Neutrophil (primary cell): ENCODE results near the gene SLC45A3.

Experiments
- H3K27ac ChIP-seq: fragments of 200-600 bp; sonication (generic); 2 replicates; pipeline ENCODE4 v1.5.1; 2016; ENCODE audit warnings: mild to moderate bottlenecking, moderate library complexity
- H3K27me3 ChIP-seq: fragments of 200-600 bp; sonication (generic); 2 replicates; pipeline ENCODE4 v1.6.0; 2016; ENCODE audit warnings: mild to moderate bottlenecking
- H3K36me3 ChIP-seq: fragments of 200-600 bp; sonication (generic); 2 replicates; pipeline ENCODE4 v1.5.1; 2017
- H3K4me1 ChIP-seq, 2 experiments: fragments of 200-600 bp in 1 of 2; sonication (generic) in 1 of 2; 1 replicate in 1 of 2; 2 replicates in 1 of 2; pipeline versions ENCODE4 v1.5.1 to v1.6.1; 2013 to 2016; ENCODE audit warnings: low read depth in 1 of 2, low read length in 1 of 2, mild to moderate bottlenecking in 1 of 2, moderate library complexity in 1 of 2; ENCODE audit not compliant: control insufficient read depth in 1 of 2, insufficient read depth in 1 of 2
- H3K4me3 ChIP-seq, 2 experiments: fragments of 200-600 bp in 1 of 2; sonication (generic) in 1 of 2; 1 replicate in 1 of 2; 2 replicates in 1 of 2; pipeline ENCODE4 v1.5.1; 2013 to 2016; ENCODE audit warnings: low read depth in 1 of 2, low read length in 1 of 2, mild to moderate bottlenecking in 1 of 2, moderate library complexity in 1 of 2
- H3K9me3 ChIP-seq: fragments of 200-600 bp; sonication (generic); 2 replicates; pipeline ENCODE4 v1.5.1; 2016
- CTCF ChIP-seq: fragments of 200-600 bp; sonication (generic); IDR thresholded peaks from 2 replicates; pipeline ENCODE4 v1.5.1; 2016; ENCODE audit warnings: antibody characterized with exemption

SLC45A3 gene

GRCh38 chr1:205688171-205689080 is 8.1 kb upstream of the SLC45A3 start:
- Histone ChIP-seq H3K9me3 (no peaks in the 10 kb centered on the region), H3K4me3 (no peak overlapping the region), H3K36me3 (no peaks in the 10 kb centered on the region), H3K27me3 (peaks cover 27% of the 10 kb centered on the region), H3K27ac (no peak overlapping the region), H3K4me1 (no peaks in the 10 kb centered on the region)
- no peak for TF ChIP-seq CTCF

GRCh38 chr1:205687242-205687641 is 6.9 kb upstream of the SLC45A3 start:
- peaks cover 21% of the 10 kb centered on the region for H3K27me3 ChIP-seq
- no peaks in the 10 kb centered on the region for H3K4me1 ChIP-seq
- H3K36me3 ChIP-seq, result no peaks in the 10 kb centered on the region
- no peak for TF ChIP-seq CTCF
- H3K9me3 ChIP-seq, result no peaks in the 10 kb centered on the region
- no peak overlapping the region for H3K4me3 ChIP-seq
- no peak overlapping the region for H3K27ac ChIP-seq

GRCh38 chr1:205681364-205681763 is 1.1 kb upstream of the SLC45A3 start:
- Histone ChIP-seq H3K4me1 (peaks cover 8 to 9% of the 10 kb centered on the region in 2 experiments), H3K36me3 (no peaks in the 10 kb centered on the region), H3K4me3 (no peak overlapping the region), H3K27me3 (peaks cover 63% of the 10 kb centered on the region), H3K27ac (no peak overlapping the region), H3K9me3 (no peaks in the 10 kb centered on the region)
- TF ChIP-seq CTCF, result no peak

GRCh38 chr1:205678286-205679111 is 1.8 kb downstream of the SLC45A3 start:
- Histone ChIP-seq H3K27ac (no peak overlapping the region), H3K4me3 (no peak overlapping the region)
- TF ChIP-seq CTCF, result no peak

GRCh38 chr1:205677167-205677566 is 3.1 kb downstream of the SLC45A3 start:
- no peak overlapping the region for H3K4me3 ChIP-seq
- H3K27ac ChIP-seq, result no peak overlapping the region
- TF ChIP-seq CTCF, result no peak
- H3K9me3 ChIP-seq, result no peaks in the 10 kb centered on the region
- H3K4me1 ChIP-seq, result peaks cover 8 to 9% of the 10 kb centered on the region in 2 experiments
- H3K27me3 ChIP-seq, result peaks cover 69% of the 10 kb centered on the region
- no peaks in the 10 kb centered on the region for H3K36me3 ChIP-seq

More at GRCh38 chr1:205678286-205679111, 1.8 kb downstream of the SLC45A3 start:
- Histone ChIP-seq H3K9me3 (no peaks in the 10 kb centered on the region), H3K4me1 (peaks cover 8 to 9% of the 10 kb centered on the region in 2 experiments), H3K36me3 (no peaks in the 10 kb centered on the region), H3K27me3 (peaks cover 71% of the 10 kb centered on the region)
